PC-9 (cell line): Measurements from ENCODE around the gene PCED1A.

Experiments
- EZH2 ChIP-seq: fragments of 200-600 bp; sonication (generic); IDR thresholded peaks from 2 replicates; pipeline ENCODE4 v1.8.0; 2017; ENCODE audit warnings: antibody characterized with exemption, low read depth
- TF ChIP-seq, protein P1 (sequence below): fragments of 200-600 bp; sonication (generic); conservative IDR thresholded peaks from 2 replicates; pipeline ENCODE4 v1.6.1; 2017; ENCODE audit warnings: mixed run types, antibody characterized with exemption, mild to moderate bottlenecking, moderate library complexity

DNA sequence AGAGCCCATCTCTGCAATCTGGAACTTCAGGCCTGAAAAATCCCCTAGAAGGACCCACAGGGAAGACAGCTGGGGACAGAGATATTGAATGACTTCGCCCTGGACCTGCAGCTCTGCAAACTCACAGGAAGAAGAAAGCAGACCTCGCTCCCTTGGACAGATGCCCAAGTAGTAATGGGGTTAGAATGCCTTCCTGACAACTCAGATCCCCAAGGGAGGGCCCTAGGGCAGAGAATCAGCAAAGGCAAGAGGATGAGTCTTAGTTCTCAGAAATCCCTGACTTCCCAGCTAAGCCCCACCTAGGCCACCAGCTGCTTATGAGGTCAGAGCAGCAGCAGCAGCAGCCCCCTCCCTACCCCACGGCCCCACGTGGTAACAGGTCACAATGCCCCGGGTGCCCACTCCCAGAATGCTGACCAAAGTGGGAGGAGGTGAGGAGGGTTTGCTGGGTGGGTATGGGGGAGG is 25.8 kb downstream of the PCED1A start, which contains the start of gene C20orf141:
- TF ChIP-seq, protein P1, sequence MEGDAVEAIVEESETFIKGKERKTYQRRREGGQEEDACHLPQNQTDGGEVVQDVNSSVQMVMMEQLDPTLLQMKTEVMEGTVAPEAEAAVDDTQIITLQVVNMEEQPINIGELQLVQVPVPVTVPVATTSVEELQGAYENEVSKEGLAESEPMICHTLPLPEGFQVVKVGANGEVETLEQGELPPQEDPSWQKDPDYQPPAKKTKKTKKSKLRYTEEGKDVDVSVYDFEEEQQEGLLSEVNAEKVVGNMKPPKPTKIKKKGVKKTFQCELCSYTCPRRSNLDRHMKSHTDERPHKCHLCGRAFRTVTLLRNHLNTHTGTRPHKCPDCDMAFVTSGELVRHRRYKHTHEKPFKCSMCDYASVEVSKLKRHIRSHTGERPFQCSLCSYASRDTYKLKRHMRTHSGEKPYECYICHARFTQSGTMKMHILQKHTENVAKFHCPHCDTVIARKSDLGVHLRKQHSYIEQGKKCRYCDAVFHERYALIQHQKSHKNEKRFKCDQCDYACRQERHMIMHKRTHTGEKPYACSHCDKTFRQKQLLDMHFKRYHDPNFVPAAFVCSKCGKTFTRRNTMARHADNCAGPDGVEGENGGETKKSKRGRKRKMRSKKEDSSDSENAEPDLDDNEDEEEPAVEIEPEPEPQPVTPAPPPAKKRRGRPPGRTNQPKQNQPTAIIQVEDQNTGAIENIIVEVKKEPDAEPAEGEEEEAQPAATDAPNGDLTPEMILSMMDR = no peak
- TF ChIP-seq EZH2 = no peak
